GM12878 (cell line): ENCODE results near the gene EVI2B.

Experiments used
- CBFB ChIP-seq: IDR thresholded peaks from 2 replicates; pipeline ENCODE4 v1.6.1; 2016; ENCODE audit warnings: antibody characterized with exemption, low read depth
- POLR2AphosphoS5 ChIP-seq: IDR thresholded peaks from 2 replicates; pipeline ENCODE4 v1.6.1; 2011; ENCODE audit warnings: mild to moderate bottlenecking, low read length, inconsistent platforms

DNA sequence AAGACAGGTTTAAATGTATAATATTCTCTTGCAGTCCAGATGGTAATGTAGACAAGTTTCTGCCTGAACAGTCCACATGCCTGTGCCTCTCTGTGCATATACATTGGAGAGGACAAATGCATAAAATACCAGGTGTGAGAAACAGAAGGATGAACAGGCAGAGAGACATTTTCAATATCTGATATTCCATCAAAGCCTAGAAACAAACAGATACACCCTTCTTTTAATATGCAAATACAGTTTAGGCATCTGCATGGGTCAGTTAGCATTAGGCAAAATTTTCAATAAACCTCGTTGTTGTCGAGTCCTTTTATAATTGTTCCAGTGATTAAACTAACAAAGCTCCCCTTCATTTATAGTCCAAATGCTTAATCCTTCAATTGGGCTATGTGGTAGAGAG is 17.7 kb downstream of the EVI2B start:
- no peak for TF ChIP-seq CBFB
- no peak for TF ChIP-seq POLR2AphosphoS5
